Activated CD4-positive, alpha-beta T cell treated with anti-CD3 and anti-CD28 coated beads for 48 hours (primary cell): ENCODE measurements around the gene ANKRD2.
"Not testable (repeated sequence)": the region's sequence is repeated elsewhere in the genome, so short reads cannot be mapped to it uniquely, and the experiment has no call there.

Experiments used
- DNase-seq: peaks from one replicate; pipeline ENCODE4 v3.0.0-alpha.2; 2020

Gene ANKRD2

GRCh38 chr10:97574374-97575126 is 2.0 kb downstream of the ANKRD2 start:
- DNase-seq, result no peak

GRCh38 chr10:97575127-97575668 is 2.6 kb downstream of the ANKRD2 start:
- DNase-seq, result no peak

DNA sequence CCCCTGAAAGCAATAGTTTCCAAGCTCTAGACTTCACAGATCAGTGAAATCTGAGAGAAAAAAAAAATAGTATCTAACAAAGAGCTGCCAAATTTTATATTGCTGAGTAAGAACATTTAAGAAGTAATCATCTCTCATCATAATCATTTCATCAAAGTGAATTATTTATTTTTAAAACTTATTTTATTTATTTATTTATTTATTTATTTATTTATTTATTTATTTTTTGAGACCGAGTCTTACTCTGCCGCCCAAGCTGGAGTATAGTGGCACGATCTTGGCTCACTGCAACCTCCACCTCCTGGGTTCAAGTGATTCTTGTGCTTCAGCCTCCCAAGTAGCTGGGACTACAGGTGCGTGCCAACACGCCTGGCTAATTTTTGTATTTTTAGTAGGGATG is 3.9 kb downstream of the ANKRD2 start:
- not testable (repeated sequence) for DNase-seq

DNA sequence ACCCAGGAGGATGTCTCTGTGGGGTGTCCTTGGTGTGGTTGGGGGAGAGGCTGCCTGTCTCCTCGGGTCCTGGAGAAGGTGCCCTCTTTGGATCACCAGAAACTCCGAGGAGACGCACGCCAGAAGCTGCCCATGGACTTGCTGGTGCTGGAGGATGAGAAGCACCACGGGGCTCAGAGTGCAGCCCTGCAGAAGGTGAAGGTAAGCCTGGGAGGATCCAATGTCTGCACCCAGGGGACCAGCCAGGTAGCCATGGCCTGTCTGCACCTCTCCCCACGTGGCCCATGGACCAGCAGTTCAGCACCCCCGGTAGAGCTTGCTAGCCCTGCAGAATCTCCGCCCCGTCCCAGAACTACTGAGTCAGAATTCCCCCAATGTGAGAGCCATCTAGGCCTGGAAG is 5.1 kb downstream of the ANKRD2 start:
- DNase-seq, result no peak

DNA sequence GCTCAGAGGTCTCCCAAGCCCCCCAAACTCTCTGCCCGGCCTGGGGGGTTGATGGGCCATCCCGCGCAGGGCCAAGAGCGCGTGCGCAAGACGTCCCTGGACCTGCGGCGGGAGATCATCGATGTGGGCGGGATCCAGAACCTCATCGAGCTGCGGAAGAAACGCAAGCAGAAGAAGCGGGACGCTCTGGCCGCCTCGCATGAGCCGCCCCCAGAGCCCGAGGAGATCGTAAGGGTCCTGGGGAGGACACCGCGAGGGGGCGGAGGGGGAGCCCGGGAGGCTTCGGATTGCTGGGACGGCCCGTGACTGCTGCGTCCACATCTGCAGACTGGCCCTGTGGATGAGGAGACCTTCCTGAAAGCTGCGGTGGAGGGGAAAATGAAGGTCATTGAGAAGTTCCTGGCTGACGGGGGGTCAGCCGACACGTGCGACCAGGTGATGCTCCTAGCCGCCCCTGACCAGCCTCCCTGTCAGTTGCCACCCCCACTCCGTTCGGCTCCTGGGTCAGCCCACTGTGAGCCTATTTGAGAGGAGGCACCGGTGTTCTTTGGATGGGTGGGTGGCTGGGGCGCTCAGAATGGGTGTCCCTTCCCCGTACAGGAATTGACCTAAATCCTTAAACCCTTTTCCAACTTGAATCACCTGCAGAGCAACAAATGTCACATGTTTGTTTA is 5.7 kb downstream of the ANKRD2 start:
- no peak for DNase-seq

GRCh38 chr10:97580421-97581367 is 8.1 kb downstream of the ANKRD2 start:
- no peak for DNase-seq

GRCh38 chr10:97582169-97582568 is 9.6 kb downstream of the ANKRD2 start:
- no peak for DNase-seq

GRCh38 chr10:97583476-97583875 is 10.9 kb downstream of the ANKRD2 start:
- no peak for DNase-seq

DNA sequence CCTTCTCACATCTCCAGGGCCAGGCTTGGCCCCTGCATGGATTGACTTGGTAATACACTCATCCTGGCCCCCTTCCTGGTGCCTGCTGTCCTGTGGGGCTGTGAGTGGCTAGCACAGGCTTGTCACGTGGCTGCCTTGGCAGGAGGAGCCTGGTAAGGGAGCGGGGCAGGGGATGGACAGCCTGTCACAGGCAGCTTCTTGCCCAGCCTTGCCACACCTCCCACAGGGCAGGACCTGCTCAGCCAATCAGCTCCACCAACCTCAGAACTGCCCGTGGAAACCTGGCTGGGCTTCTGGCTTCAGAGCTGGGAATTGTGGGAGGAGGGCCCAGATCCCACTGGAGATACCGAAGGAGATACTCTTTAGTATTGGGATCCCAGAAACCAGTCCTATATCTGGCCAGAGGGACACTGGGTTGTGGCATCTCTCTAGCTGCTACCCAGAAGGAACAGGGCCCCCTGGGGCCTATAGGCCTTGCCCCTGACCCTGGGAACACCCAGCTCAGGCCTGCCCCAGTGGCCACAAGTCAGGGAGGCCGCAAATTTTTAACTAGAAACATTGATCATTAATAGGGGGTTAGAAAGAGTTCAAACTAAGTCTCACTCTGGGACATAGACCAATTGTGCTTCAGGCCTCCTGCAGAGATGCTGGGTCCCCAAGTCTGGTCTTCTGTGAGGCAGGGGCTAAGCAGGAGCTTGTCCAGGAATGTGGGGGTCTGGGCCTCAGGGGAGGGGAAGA is 11.7 kb downstream of the ANKRD2 start, which contains the start of gene HOGA1:
Gene HOGA1 (plus strand): TSS at position 330 of the 738 bp plus-strand sequence. CDS start 315 bp downstream, at position 645.
- DNase-seq, result no peak

DNA sequence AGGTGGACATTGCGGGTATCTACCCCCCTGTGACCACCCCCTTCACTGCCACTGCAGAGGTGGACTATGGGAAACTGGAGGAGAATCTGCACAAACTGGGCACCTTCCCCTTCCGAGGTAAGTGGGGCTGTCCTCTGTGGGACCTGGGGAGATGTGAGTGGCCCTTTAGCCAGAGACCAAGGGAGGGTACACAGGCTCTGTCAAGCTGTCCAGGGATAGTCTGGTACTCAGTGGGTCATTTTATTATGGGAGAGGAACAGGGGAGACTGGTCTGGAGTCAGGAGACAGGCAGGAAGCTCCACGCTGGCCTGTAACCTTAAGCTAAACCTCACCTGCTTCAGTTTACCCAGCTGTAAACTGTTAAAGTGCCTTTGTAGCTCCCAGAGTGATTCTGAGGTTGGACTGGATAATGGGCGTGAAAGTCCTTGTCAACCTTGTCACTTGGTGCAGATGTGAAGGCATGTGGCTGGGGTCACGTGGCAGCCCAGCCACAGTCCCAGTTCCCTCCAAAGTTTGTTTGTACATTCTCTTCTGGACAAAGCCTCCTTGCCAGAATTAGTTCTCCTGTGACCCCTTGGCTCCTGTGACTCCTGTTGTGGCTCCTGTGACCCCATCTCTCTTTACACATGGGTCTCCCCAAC is 12.3 kb downstream of the ANKRD2 start:
- DNase-seq, result no peak

- no peak for DNase-seq
Observed at GRCh38 chr10:97585439-97585811, 12.8 kb downstream of the ANKRD2 start.

- DNase-seq, result no peak
Observed at GRCh38 chr10:97587183-97587582, 14.6 kb downstream of the ANKRD2 start.

GRCh38 chr10:97589479-97589878 is 16.9 kb downstream of the ANKRD2 start, which contains the start of gene C10orf62:
C10orf62 (plus strand) TSS chr10:97589721; CDS start chr10:97589898, 177 bp downstream.
- no peak for DNase-seq

DNA sequence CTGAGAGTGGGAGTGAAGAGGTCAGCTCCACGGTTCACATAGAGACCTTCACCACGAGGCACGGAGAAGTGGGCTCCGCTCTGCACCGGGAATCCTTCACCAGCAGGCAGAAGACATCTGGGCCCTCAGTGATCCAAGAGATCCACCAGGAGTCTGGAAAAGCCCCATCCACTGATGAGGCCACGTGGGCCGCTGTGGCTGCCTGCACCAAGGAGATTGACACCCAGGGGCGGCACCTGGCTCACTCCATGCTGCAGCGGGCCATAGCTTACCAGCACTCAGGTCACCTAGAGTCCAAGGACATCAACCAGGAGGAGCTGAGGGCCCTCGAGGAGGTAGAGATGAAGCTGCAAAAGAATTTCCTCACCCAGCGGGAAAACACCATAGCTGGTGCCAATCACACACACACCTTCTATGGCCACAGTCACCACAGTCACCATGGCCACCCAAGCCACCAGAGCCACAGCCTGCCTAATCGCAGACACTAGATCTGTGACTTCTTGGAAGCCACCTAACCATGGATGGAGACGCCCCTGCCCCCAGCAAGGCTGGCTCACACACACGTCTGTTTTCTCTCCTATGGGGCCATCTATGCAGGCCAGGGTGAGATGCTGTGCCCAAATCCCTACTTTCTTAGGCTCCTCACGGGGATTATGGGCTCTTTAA is 17.6 kb downstream of the ANKRD2 start:
- DNase-seq, result no peak

DNA sequence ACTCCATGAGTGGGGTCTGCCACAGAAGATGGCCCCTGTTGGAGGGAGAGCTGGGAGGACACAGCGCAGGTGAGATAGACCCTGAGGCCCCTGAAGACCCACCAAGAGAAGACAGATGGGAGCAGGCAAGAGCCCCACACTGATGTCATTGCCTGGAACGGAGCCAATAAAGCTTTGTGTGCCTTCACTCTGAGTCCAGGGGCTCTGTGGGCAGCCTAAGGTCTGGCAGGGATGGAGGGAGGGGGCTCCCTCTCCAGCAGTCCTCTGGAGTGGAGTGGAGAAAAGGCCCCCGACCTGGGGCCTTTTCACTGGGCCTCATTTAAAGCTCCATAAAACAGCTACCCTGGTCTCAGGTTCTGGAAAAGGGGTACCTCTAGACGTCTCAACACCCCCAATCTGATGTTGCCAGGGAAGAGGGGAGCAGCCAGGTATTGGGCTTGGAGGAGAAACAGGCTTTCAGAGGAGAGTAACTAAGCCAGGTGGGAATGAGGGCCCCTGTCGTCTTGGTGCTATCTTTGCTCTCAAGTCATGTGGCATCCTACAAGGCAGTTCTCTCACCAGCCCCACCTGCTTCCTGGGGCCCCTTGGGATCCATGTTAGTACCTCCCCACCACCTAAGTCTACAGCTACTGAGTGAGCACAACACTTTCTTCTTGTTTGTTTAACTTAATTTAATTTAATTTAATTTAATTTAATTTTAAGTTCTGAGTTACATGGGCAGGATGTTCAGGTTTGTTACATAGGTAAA is 18.3 kb downstream of the ANKRD2 start:
- DNase-seq, result no peak

GRCh38 chr10:97593421-97593820 is 20.8 kb downstream of the ANKRD2 start:
- no peak for DNase-seq

DNA sequence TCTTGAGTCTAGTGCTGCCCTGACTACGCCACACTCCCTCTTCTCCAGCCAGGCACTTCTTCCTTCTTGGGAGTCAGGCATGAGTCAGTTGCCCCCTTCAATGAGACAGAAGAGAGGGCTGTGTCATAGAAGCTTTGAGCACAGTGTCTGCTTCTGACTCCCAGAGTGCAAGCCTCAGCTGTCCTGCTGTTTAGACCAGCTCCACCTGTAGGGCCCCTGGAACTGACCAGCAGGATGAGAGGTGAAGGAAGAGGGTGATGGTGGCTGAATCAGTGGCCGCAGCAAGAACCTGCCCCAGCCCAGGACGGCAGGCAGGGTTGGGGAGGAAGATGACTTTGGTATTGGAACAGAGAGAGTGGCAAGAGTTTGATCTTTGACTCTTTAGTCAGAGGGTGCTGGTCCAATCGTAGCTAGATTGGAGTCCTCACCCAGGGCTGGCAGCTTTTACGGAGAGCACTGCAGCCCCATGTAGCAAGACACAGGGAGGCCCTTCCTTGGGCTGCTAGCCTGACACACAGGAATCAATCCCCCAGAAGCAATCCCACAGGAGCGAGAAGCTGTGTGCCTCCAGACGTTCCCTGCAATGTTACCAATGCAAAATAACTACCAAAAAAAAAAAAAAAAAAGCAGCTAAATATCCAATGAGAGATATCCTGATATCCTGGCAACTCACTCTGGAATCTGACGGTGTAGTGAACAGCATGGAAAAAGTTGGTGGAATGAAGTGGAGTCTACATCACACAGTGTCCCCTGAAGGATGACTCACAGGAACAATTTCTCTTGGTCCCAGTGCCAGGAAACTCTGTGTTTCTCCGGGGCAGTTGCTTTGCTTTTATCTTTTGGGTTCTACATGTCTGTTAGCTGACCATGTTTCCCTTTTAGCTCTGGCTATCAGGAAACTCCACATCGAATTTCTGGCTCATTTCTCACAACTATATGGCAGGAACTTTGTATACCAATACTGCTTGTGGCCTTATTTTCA is 23.8 kb downstream of the ANKRD2 start:
- DNase-seq, result no peak

GRCh38 chr10:97597778-97598177 is 25.2 kb downstream of the ANKRD2 start:
- DNase-seq, result no peak
